ENCODE measurements around the gene MCM3AP.

- no peak for TF ChIP-seq TAF1 (IDR thresholded peaks at IDR 0.05; ENCODE audit: low read depth)
- TF ChIP-seq MAX (IDR thresholded peaks at IDR 0.05): no peak
- TF ChIP-seq CREB1 (IDR thresholded peaks at IDR 0.05; ENCODE audit: low read depth): no peak
- TF ChIP-seq EP300 (IDR thresholded peaks at IDR 0.05; ENCODE audit: borderline replicate concordance): no peak
- no peak for TF ChIP-seq FOXM1 (IDR thresholded peaks at IDR 0.05; ENCODE audit: borderline replicate concordance, low read depth)
- no peak for TF ChIP-seq NFIC (IDR thresholded peaks at IDR 0.05)
- TF ChIP-seq TCF12 (IDR thresholded peaks at IDR 0.05; ENCODE audit: low read depth): no peak
- TF ChIP-seq TEAD4 (IDR thresholded peaks at IDR 0.05): no peak
- TF ChIP-seq REST (IDR thresholded peaks at IDR 0.05; ENCODE audit: low read depth): no peak
- no peak for TF ChIP-seq RAD21 (IDR thresholded peaks at IDR 0.05; ENCODE audit: low read depth)
- TF ChIP-seq YY1 (IDR thresholded peaks at IDR 0.05; ENCODE audit: low read depth): no peak
- no peak for TF ChIP-seq CEBPB (IDR thresholded peaks at IDR 0.05)
- TF ChIP-seq ZBTB7A (IDR thresholded peaks at IDR 0.05; ENCODE audit: low read depth): no peak
- no peak for TF ChIP-seq USF1 (IDR thresholded peaks at IDR 0.05)
These were observed 31.7 kb downstream of the MCM3AP start for GRCh38 chr21:46253610-46254124.

All from Ishikawa (cell line).